22Rv1 (cell line): ENCODE data around the gene TBX10.

Source experiments
- H3K27ac ChIP-seq: fragments of 450-650 bp; 2 replicates; pipeline ENCODE4 v1.5.1; 2017
- CTCF ChIP-seq: fragments of 450-650 bp; IDR thresholded peaks from 2 replicates; pipeline ENCODE4 v1.5.1; 2017; ENCODE audit warnings: mild to moderate bottlenecking
- ZFX ChIP-seq: fragments of 450-650 bp; IDR thresholded peaks from 2 replicates; pipeline ENCODE4 v1.6.1; 2017; ENCODE audit warnings: antibody characterized with exemption, borderline replicate concordance

The TBX10 gene

GRCh38 chr11:67666676-67667489, 27.3 kb upstream of the TBX10 start:
- no peak for TF ChIP-seq CTCF
- TF ChIP-seq ZFX: no peak
- H3K27ac ChIP-seq: no peak overlapping the region

GRCh38 chr11:67666303-67666645, 26.7 kb upstream of the TBX10 start:
- TF ChIP-seq CTCF (no peak), ZFX (no peak)
- no peak overlapping the region for H3K27ac ChIP-seq

GRCh38 chr11:67665541-67666302, 26.2 kb upstream of the TBX10 start:
- no peak overlapping the region for H3K27ac ChIP-seq
- no peak for TF ChIP-seq ZFX
- TF ChIP-seq CTCF: peak; percentile 59

GRCh38 chr11:67664696-67665540, 25.4 kb upstream of the TBX10 start:
- TF ChIP-seq CTCF (no peak), ZFX (no peak)

GRCh38 chr11:67664213-67664585, 24.6 kb upstream of the TBX10 start:
- H3K27ac ChIP-seq: no peak overlapping the region
- TF ChIP-seq CTCF (no peak), ZFX (no peak)

More at GRCh38 chr11:67664696-67665540, 25.4 kb upstream of the TBX10 start:
- no peak overlapping the region for H3K27ac ChIP-seq

GRCh38 chr11:67663532-67664212, 24.1 kb upstream of the TBX10 start:
- TF ChIP-seq ZFX (no peak), CTCF (no peak)
- H3K27ac ChIP-seq: no peak overlapping the region
